ENCODE data around the gene KIF19.

DNA sequence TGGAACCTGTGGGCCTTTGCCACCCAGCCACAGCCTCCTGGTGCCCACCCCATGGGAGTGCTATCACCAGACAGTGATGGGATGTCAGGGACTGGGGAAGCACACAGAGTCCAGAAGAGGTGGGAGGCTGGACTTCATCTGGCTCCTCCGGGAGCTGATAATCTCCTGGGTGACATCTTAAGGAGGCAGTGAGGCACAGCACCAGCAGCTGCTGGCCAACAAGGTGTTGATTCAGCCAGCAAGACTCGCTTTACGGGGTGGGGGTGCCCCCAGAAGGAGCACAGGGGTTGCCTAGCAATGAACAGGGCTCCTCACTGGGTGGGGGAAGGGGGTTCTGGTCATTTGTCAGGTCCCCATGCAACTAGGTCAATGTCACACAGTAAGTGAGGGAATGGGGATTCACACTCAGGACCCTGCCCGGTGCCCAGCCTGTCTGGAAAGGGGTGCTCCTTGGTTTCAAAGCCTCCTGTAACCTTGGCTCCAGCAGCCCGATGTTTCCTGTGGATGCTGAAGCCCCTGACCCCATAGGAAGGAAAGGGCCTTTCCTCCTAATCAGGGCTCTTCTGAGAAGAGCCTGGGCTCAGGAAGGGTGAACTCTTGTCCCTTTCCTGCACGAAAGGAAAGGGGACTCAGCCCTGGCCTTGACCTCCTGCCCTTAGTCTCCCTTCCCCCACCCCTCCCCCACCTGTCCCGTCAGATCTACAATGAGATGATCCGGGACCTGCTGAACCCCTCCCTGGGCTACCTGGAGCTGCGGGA, 17.7 kb downstream of the KIF19 start:
- TF ChIP-seq POLR2A (IDR thresholded peaks at IDR 0.05) = no peak
- TF ChIP-seq, protein P1, sequence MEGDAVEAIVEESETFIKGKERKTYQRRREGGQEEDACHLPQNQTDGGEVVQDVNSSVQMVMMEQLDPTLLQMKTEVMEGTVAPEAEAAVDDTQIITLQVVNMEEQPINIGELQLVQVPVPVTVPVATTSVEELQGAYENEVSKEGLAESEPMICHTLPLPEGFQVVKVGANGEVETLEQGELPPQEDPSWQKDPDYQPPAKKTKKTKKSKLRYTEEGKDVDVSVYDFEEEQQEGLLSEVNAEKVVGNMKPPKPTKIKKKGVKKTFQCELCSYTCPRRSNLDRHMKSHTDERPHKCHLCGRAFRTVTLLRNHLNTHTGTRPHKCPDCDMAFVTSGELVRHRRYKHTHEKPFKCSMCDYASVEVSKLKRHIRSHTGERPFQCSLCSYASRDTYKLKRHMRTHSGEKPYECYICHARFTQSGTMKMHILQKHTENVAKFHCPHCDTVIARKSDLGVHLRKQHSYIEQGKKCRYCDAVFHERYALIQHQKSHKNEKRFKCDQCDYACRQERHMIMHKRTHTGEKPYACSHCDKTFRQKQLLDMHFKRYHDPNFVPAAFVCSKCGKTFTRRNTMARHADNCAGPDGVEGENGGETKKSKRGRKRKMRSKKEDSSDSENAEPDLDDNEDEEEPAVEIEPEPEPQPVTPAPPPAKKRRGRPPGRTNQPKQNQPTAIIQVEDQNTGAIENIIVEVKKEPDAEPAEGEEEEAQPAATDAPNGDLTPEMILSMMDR (IDR thresholded peaks at IDR 0.05) = no peak
- TF ChIP-seq EP300 (IDR thresholded peaks at IDR 0.05) = no peak
